ENCODE measurements around the gene PAX7. TPM values are rescaled to one million over a fixed set of nuclear protein-coding genes. Genes with fewer than 3 reads are reported as not detected.

PAX7 gene
- total and polyA plus RNA-seq, 12 donors, result not detected

DNA sequence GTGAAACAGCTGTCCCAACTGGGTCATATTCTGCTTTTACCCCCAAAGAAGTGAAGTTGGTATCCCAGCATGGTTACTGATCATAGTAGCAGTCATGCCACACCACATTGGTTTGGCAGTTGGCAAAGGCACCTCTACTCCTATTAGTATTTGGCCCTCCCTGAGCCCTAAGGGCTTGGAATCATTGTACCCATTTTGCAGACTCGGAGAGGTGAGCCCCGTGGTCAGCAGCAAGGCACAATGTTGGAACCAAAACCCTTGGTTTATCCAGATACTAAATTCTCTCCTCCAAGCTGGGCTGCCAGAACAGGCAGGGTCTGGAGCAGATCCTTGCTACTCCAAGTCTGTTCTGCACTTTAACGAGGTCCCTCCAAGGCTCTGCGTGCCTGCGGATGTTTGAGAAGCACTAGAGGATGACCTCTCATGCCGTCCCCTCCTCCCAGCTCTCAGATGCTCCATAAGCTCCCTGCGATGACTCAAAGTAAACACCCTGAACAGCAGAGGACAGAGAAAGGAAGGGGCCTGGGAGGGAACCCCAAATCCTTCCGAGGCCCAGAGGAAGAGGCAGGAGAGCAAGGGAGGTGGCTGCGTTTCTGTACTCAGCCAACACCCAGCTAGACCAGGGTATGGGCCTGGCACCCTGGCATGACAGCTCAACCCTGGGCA lies 89.3 kb downstream of the PAX7 start:
- Histone ChIP-seq H3K9me3 (no peaks in the 10 kb centered on the region), H3K4me3 (no peak overlapping the region), H3K27me3 (peaks cover 13 to 100% (median 99%) of the 10 kb centered on the region in 7 donors), H3K36me3 (no peaks in the 10 kb centered on the region), H3K4me1 (peaks cover 0 to 2% (median 0%) of the 10 kb centered on the region in 9 donors), H3K27ac (no peak overlapping the region)
- no peak for ATAC-seq
- no peak for DNase-seq
- 48 to 53% methylated on average over 9 of the region's 9 CpGs for WGBS, 2 donors
- TF ChIP-seq, protein P1, sequence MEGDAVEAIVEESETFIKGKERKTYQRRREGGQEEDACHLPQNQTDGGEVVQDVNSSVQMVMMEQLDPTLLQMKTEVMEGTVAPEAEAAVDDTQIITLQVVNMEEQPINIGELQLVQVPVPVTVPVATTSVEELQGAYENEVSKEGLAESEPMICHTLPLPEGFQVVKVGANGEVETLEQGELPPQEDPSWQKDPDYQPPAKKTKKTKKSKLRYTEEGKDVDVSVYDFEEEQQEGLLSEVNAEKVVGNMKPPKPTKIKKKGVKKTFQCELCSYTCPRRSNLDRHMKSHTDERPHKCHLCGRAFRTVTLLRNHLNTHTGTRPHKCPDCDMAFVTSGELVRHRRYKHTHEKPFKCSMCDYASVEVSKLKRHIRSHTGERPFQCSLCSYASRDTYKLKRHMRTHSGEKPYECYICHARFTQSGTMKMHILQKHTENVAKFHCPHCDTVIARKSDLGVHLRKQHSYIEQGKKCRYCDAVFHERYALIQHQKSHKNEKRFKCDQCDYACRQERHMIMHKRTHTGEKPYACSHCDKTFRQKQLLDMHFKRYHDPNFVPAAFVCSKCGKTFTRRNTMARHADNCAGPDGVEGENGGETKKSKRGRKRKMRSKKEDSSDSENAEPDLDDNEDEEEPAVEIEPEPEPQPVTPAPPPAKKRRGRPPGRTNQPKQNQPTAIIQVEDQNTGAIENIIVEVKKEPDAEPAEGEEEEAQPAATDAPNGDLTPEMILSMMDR (IDR thresholded peaks at IDR 0.05), result no peak
- intact Hi-C loops (cut with DNase I), result no loop called here

DNA sequence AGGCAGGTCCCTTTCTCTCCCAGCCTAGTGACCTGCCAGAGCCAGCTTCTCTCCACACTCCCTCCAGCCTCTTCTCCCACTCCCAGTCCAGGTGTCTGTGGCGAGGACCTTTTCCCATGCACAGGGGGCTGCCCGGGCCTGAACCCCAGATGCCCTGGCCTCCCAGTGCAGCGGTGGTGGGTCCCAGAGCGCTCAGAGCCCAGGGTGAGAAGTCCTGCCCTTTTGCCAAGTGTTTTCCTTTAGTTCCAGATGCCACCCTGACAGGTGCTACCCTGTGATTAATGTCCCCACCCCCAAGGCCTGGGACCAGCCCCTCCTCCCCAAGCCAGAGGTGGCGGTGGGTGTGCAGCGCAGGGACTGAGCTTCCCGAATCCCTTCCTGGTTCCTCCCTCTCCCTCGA lies 90.4 kb downstream of the PAX7 start:
- DNase-seq, result no peak
- Histone ChIP-seq H3K36me3 (no peaks in the 10 kb centered on the region), H3K4me3 (no peak overlapping the region), H3K27me3 (peaks cover 13 to 100% (median 98%) of the 10 kb centered on the region in 7 donors), H3K9me3 (no peaks in the 10 kb centered on the region), H3K27ac (no peak overlapping the region), H3K4me1 (peaks cover 0 to 2% (median 0%) of the 10 kb centered on the region in 9 donors)
- WGBS, 2 donors, result 51 to 56% methylated on average over 7 to 8 of the region's 8 CpGs
- intact Hi-C loops (cut with DNase I), result no loop called here
- ATAC-seq, result no peak
- TF ChIP-seq, protein P1 (IDR thresholded peaks at IDR 0.05), result no peak

DNA sequence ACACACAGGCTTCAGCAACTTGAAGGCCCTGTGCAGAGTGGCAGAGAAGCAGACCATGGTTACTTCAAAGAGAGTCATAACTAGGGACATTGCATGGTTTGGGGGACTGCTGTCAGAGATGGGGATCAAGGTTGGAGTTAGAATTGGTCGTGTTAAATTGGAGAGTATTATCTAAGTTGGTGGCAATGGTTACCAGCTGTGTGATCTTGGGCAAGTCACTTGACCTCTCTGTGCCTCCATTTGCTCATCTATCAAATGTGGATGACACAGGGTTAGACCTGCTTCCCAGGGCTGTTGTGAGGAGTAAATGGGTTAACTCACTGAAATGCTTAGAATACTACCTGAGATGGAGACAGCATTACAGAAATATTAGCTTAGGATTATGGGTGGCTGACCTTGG lies 91.1 kb downstream of the PAX7 start:
- TF ChIP-seq, protein P1 (IDR thresholded peaks at IDR 0.05), result no peak
- no peaks in the 10 kb centered on the region for H3K36me3 ChIP-seq
- intact Hi-C loops (cut with DNase I), result no loop called here
- no peaks in the 10 kb centered on the region for H3K9me3 ChIP-seq
- DNase-seq (no peak), ATAC-seq (no peak)
- no peak overlapping the region for H3K4me3 ChIP-seq
- H3K4me1 ChIP-seq, result peaks cover 0 to 2% (median 0%) of the 10 kb centered on the region in 9 donors
- WGBS, 2 donors, result 70% methylated on average over 1 of the region's 1 CpG
- no peak overlapping the region for H3K27ac ChIP-seq
- H3K27me3 ChIP-seq, result peaks cover 13 to 99% (median 97%) of the 10 kb centered on the region in 7 donors

DNA sequence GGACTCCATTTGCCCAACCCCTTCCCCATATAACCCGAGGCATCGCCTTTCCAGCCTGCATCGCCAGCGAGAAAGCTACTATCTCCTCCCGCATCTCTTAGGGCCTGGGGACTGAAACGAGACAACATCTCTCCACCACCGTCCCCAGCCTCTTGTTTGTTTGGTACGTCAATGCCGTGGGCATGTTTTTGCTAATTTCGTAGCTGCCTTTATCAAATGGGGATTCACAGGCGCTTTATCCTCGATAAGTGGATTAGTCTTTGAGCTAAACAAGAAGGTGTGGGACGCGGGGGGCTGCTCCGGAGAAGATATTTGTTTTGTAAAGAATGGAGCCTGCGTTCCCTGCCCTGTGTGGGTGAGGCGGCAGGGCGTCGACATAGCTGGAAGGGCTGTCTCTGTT lies 91.6 kb downstream of the PAX7 start:
- H3K27me3 ChIP-seq, result peaks cover 8 to 98% (median 96%) of the 10 kb centered on the region in 7 donors
- DNase-seq (no peak), ATAC-seq (no peak)
- TF ChIP-seq, protein P1 (IDR thresholded peaks at IDR 0.05), result no peak
- H3K4me3 ChIP-seq, result no peak overlapping the region
- 15 to 20% methylated on average over 19 of the region's 19 CpGs for WGBS, 2 donors
- H3K9me3 ChIP-seq, result no peaks in the 10 kb centered on the region
- intact Hi-C loops (cut with DNase I), result no loop called here
- no peaks in the 10 kb centered on the region for H3K4me1 ChIP-seq
- H3K27ac ChIP-seq, result no peak overlapping the region
- no peaks in the 10 kb centered on the region for H3K36me3 ChIP-seq
